HepG2 (cell line): ENCODE results near the gene H2AZ1. TPM values are rescaled to one million over a fixed set of nuclear protein-coding genes. Genes with fewer than 3 reads are reported as not detected.
A peak's percentile ranks its signal among the peaks of the same experiment; 100 is the strongest.

Experiments
- CHCHD3 ChIP-seq: sonication (generic); formaldehyde crosslinking; IDR thresholded peaks from 2 replicates; pipeline ENCODE4 v1.8.0; 2022; ENCODE audit warnings: mild to moderate bottlenecking, missing genetic modification reagents, moderate library complexity
- DBP ChIP-seq: sonication (generic); formaldehyde crosslinking; IDR thresholded peaks from 2 replicates; pipeline ENCODE4 v1.4.0; 2020; ENCODE audit warnings: missing genetic modification reagents; ENCODE audit errors: not compliant biosample characterization
- FOXA1 ChIP-seq, 2 experiments: fragments of 450-650 bp in 1 of 2; sonication (generic) in 1 of 2; formaldehyde crosslinking in 1 of 2; IDR thresholded peaks; 2 replicates each; pipeline versions ENCODE4 v1.4.0 to v1.6.1; 2016 to 2020; ENCODE audit warnings: missing genetic modification reagents in 1 of 2
- FOXP4 ChIP-seq: sonication (generic); formaldehyde crosslinking; IDR thresholded peaks from 2 replicates; pipeline ENCODE4 v1.4.0; 2020; ENCODE audit warnings: missing genetic modification reagents
- JARID2 ChIP-seq: sonication (generic); formaldehyde crosslinking; IDR thresholded peaks from 2 replicates; pipeline ENCODE4 v1.8.1; 2023; ENCODE audit warnings: missing genetic modification reagents, inconsistent platforms; ENCODE audit not compliant: insufficient replicate concordance
- KLF11 ChIP-seq: IDR thresholded peaks from 2 replicates; pipeline ENCODE4 v1.6.1; 2016; ENCODE audit warnings: missing compliant biosample characterization
- SRF ChIP-seq: IDR thresholded peaks from 2 replicates; pipeline ENCODE4 v1.6.1; 2011; ENCODE audit warnings: mild to moderate bottlenecking, low read depth, low read length, moderate library complexity
- USF2 ChIP-seq, 2 experiments: sonication (generic) in 1 of 2; formaldehyde crosslinking in 1 of 2; IDR thresholded peaks; 2 replicates each; pipeline versions ENCODE4 v1.5.1 to v1.6.1; 2011 to 2020; ENCODE audit warnings: borderline replicate concordance in 1 of 2, low read depth in 1 of 2, low read length in 1 of 2, mild to moderate bottlenecking in 1 of 2, missing genetic modification reagents in 1 of 2, moderate library complexity in 1 of 2
- ZFP91 ChIP-seq: sonication (generic); formaldehyde crosslinking; IDR thresholded peaks from 2 replicates; pipeline ENCODE4 v1.9.0; 2022; ENCODE audit warnings: missing genetic modification reagents, mild to moderate bottlenecking, borderline replicate concordance
- ZNF282 ChIP-seq: fragments of 450-650 bp; IDR thresholded peaks from 2 replicates; pipeline ENCODE4 v1.6.1; 2018; ENCODE audit not compliant: partially characterized antibody
- ZNF549 ChIP-seq: sonication (generic); formaldehyde crosslinking; IDR thresholded peaks from 2 replicates; pipeline ENCODE4 v1.5.0; 2020; ENCODE audit warnings: missing genetic modification reagents
- ZNF557 ChIP-seq: sonication (generic); formaldehyde crosslinking; IDR thresholded peaks from 2 replicates; pipeline ENCODE4 v1.4.0; 2020; ENCODE audit warnings: missing genetic modification reagents
- ZNF570 ChIP-seq: sonication (generic); formaldehyde crosslinking; IDR thresholded peaks from 2 replicates; pipeline ENCODE4 v1.4.0; 2020; ENCODE audit warnings: mild to moderate bottlenecking, missing genetic modification reagents, borderline replicate concordance
- ZNF616 ChIP-seq: sonication (generic); formaldehyde crosslinking; IDR thresholded peaks from 2 replicates; pipeline ENCODE4 v1.5.0; 2020; ENCODE audit warnings: low read depth, mild to moderate bottlenecking, missing genetic modification reagents
- ZNF644 ChIP-seq: IDR thresholded peaks from 2 replicates; pipeline ENCODE4 v1.6.1; 2016; ENCODE audit warnings: low read depth
- ZNF713 ChIP-seq: sonication (generic); formaldehyde crosslinking; IDR thresholded peaks from 2 replicates; pipeline ENCODE4 v1.4.0; 2020; ENCODE audit warnings: mild to moderate bottlenecking, missing genetic modification reagents
- ZNF724P ChIP-seq: sonication (generic); formaldehyde crosslinking; IDR thresholded peaks from 2 replicates; pipeline ENCODE4 v1.8.0; 2022; ENCODE audit warnings: missing genetic modification reagents, borderline replicate concordance
- ZNF770 ChIP-seq: sonication (generic); formaldehyde crosslinking; IDR thresholded peaks from 2 replicates; pipeline ENCODE4 v1.5.0; 2020; ENCODE audit warnings: mild to moderate bottlenecking, missing genetic modification reagents
- ZNF773 ChIP-seq: sonication (generic); formaldehyde crosslinking; IDR thresholded peaks from 2 replicates; pipeline ENCODE4 v1.4.0; 2020; ENCODE audit warnings: missing genetic modification reagents, borderline replicate concordance
- polyA plus RNA-seq, 8 experiments: library from polyadenylated mRNA; depleted of rRNA in 3 of 8; stranded (reverse) in 7 of 8; unstranded in 1 of 8; fragments of >200 nt; fragmentation: Illumina TruSeq in 4 of 8; extraction: Trizol in 4 of 8; gene quantifications; 2 replicates each; pipeline versions ENCODE4 v1.2.1 to v1.2.3, GENCODE V29; 2011 to 2016; ENCODE audit warnings: low read depth in 4 of 8, missing spikeins in 1 of 8, mixed read lengths in 1 of 8; ENCODE audit not compliant: insufficient read depth in 1 of 8
- total RNA-seq, 5 experiments: library from RNA; depleted of rRNA; stranded (reverse); fragments of >200 nt; fragmentation: Illumina TruSeq; extraction: Trizol; gene quantifications; 2 replicates each; pipeline ENCODE4 v1.2.3, GENCODE V29; 2016; ENCODE audit warnings: low read depth in 1 of 5

The H2AZ1 gene
- total and polyA plus RNA-seq, 2 of the 13 experiments (the other 11 are each of a cell fraction or from before 2014, with no cell fraction given) = 301 to 574 TPM

- TF ChIP-seq ZNF770 (CRISPR knock-in tag) = 0 out of 2 replicates have a peak, but pooled peaks have one; percentile 18
- peak; percentile 32; the same call in 1 of the 2 replicates for TF ChIP-seq ZNF616 (CRISPR knock-in tag)
- TF ChIP-seq ZNF724P (CRISPR knock-in tag) = no peak
- peak; percentile 91 for TF ChIP-seq USF2 (IDR thresholded peaks at IDR 0.05; ENCODE audit: low read depth, low read length)
- TF ChIP-seq USF2 (CRISPR knock-in tag; IDR thresholded peaks at IDR 0.05; ENCODE audit: borderline replicate concordance) = peak; percentile 90; the same call in 1 of the 2 replicates
- no peak for TF ChIP-seq ZNF713
- TF ChIP-seq JARID2 (CRISPR knock-in tag) = no peak
- TF ChIP-seq DBP = no peak
- no peak for TF ChIP-seq CHCHD3 (CRISPR knock-in tag)
- 0 out of 2 replicates have a peak, but pooled peaks have one; percentile 54 for TF ChIP-seq KLF11 (CRISPR knock-in tag)
- TF ChIP-seq SRF = no peak
- 0 out of 2 replicates have a peak, but pooled peaks have one; percentile 1 for TF ChIP-seq FOXP4
- no peak for TF ChIP-seq ZNF549 (CRISPR knock-in tag)
- TF ChIP-seq ZNF570 (CRISPR knock-in tag) = no peak
- TF ChIP-seq ZNF282 = no peak
- TF ChIP-seq ZNF644 (CRISPR knock-in tag) = no peak
- no peak for TF ChIP-seq ZNF557 (CRISPR knock-in tag)
- TF ChIP-seq ZNF773 (CRISPR knock-in tag) = no peak
- no peak for TF ChIP-seq FOXA1 (IDR thresholded peaks at IDR 0.05)
- TF ChIP-seq FOXA1 (CRISPR knock-in tag; IDR thresholded peaks at IDR 0.05) = no peak
- peak; percentile 38 for TF ChIP-seq ZFP91 (CRISPR knock-in tag)
These were observed at the start of gene H2AZ1 (continued) for GRCh38 chr4:99949999-99950912.
